GM18526 (cell line): ENCODE data around the gene DRG2.

Experiments
- POLR2A ChIP-seq: IDR thresholded peaks from 3 replicates; pipeline ENCODE4 v1.6.1; 2011; ENCODE audit not compliant: insufficient read length; ENCODE audit errors: extremely low read depth

The DRG2 gene

GRCh38 chr17:18143044-18143936 lies 55.5 kb downstream of the DRG2 start:
- no peak for TF ChIP-seq POLR2A

GRCh38 chr17:18144261-18144660 lies 56.5 kb downstream of the DRG2 start:
- TF ChIP-seq POLR2A = no peak

GRCh38 chr17:18144855-18145254 lies 57.1 kb downstream of the DRG2 start:
- no peak for TF ChIP-seq POLR2A

GRCh38 chr17:18145811-18146210 lies 58.1 kb downstream of the DRG2 start:
- no peak for TF ChIP-seq POLR2A

GRCh38 chr17:18146259-18146658 lies 58.5 kb downstream of the DRG2 start:
- no peak for TF ChIP-seq POLR2A

- no peak for TF ChIP-seq POLR2A
Observed at GRCh38 chr17:18146980-18147379, 59.2 kb downstream of the DRG2 start.

GRCh38 chr17:18148586-18148985 lies 60.8 kb downstream of the DRG2 start:
- TF ChIP-seq POLR2A = no peak

- no peak for TF ChIP-seq POLR2A
Observed at GRCh38 chr17:18151290-18151689, 63.5 kb downstream of the DRG2 start.

- TF ChIP-seq POLR2A = no peak
Observed at GRCh38 chr17:18155179-18155578, 67.4 kb downstream of the DRG2 start.

- TF ChIP-seq POLR2A = no peak
Observed at GRCh38 chr17:18156171-18156975, 68.6 kb downstream of the DRG2 start.

- no peak for TF ChIP-seq POLR2A
Observed at GRCh38 chr17:18156976-18157280, 69.2 kb downstream of the DRG2 start.
